SHP77 (cell line): ENCODE results near the gene PGLYRP2.

Experiments used
- DNase-seq, 2 experiments: peaks; one replicate each; lab custom pipeline; 2025; lab: John Stamatoyannopoulos, UW

PGLYRP2 gene

GRCh38 chr19:15425321-15425950, 53.9 kb downstream of the PGLYRP2 start:
- DNase-seq = no peak

GRCh38 chr19:15424692-15425272, 54.5 kb downstream of the PGLYRP2 start:
- no peak for DNase-seq

- no peak for DNase-seq
Observed at GRCh38 chr19:15424121-15424520, 55.2 kb downstream of the PGLYRP2 start.

GRCh38 chr19:15423130-15423529, 56.2 kb downstream of the PGLYRP2 start:
- DNase-seq = no peak

- no peak for DNase-seq
Observed at GRCh38 chr19:15422296-15423075, 56.8 kb downstream of the PGLYRP2 start.

GRCh38 chr19:15421721-15422260, 57.5 kb downstream of the PGLYRP2 start:
- no peak for DNase-seq

GRCh38 chr19:15421136-15421695, 58.1 kb downstream of the PGLYRP2 start:
- DNase-seq = no peak

- DNase-seq = no peak
Observed at GRCh38 chr19:15419413-15420025, 59.8 kb downstream of the PGLYRP2 start.
